Neutrophil (primary cell): ENCODE measurements around the gene ABHD2.

Source experiments
- H3K27ac ChIP-seq: fragments of 200-600 bp; sonication (generic); 2 replicates; pipeline ENCODE4 v1.5.1; 2016; ENCODE audit warnings: mild to moderate bottlenecking, moderate library complexity
- H3K27me3 ChIP-seq: fragments of 200-600 bp; sonication (generic); 2 replicates; pipeline ENCODE4 v1.6.0; 2016; ENCODE audit warnings: mild to moderate bottlenecking
- H3K36me3 ChIP-seq: fragments of 200-600 bp; sonication (generic); 2 replicates; pipeline ENCODE4 v1.5.1; 2017
- H3K4me1 ChIP-seq, 2 experiments: fragments of 200-600 bp in 1 of 2; sonication (generic) in 1 of 2; 1 replicate in 1 of 2; 2 replicates in 1 of 2; pipeline versions ENCODE4 v1.5.1 to v1.6.1; 2013 to 2016; ENCODE audit warnings: low read depth in 1 of 2, low read length in 1 of 2, mild to moderate bottlenecking in 1 of 2, moderate library complexity in 1 of 2; ENCODE audit not compliant: control insufficient read depth in 1 of 2, insufficient read depth in 1 of 2
- H3K4me3 ChIP-seq, 2 experiments: fragments of 200-600 bp in 1 of 2; sonication (generic) in 1 of 2; 1 replicate in 1 of 2; 2 replicates in 1 of 2; pipeline ENCODE4 v1.5.1; 2013 to 2016; ENCODE audit warnings: low read depth in 1 of 2, low read length in 1 of 2, mild to moderate bottlenecking in 1 of 2, moderate library complexity in 1 of 2
- H3K9me3 ChIP-seq: fragments of 200-600 bp; sonication (generic); 2 replicates; pipeline ENCODE4 v1.5.1; 2016
- CTCF ChIP-seq: fragments of 200-600 bp; sonication (generic); IDR thresholded peaks from 2 replicates; pipeline ENCODE4 v1.5.1; 2016; ENCODE audit warnings: antibody characterized with exemption

The ABHD2 gene

DNA sequence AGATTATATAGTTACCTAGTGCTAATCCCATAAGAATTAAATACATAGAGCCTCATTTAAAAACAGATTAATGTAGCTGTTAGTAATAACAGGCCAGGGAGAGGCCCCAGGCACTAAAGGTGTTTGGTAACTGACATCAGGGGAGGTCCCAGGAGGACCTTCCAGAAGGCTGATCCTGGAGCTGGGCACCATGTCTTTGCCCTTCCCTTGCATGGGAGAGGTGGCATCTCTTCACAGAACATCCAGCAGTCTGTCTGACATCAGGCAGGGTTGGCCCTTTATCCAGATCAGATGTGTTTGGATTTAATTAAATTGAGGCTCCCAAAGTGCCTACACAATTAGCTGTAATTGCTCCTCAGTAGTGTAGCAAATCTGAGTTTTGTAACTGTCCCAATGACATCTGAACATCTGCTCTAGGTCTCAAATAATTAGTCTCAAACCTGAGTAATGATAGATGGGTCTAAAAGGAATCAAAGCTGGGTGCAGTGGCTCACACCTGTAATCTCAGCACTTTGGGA, 80.1 kb downstream of the ABHD2 start:
- H3K27me3 ChIP-seq = no peaks in the 10 kb centered on the region
- H3K9me3 ChIP-seq = no peaks in the 10 kb centered on the region
- H3K36me3 ChIP-seq = peaks cover 27% of the 10 kb centered on the region
- peak overlapping the region; percentile 87 for H3K27ac ChIP-seq
- H3K4me3 ChIP-seq = peak overlapping the region in 1 of 2 experiments; percentile 31
- no peak for TF ChIP-seq CTCF
- peaks cover 50 to 56% of the 10 kb centered on the region in 2 experiments for H3K4me1 ChIP-seq

- Histone ChIP-seq H3K27ac (peak overlapping the region; percentile 87), H3K9me3 (no peaks in the 10 kb centered on the region), H3K27me3 (no peaks in the 10 kb centered on the region), H3K36me3 (peaks cover 20% of the 10 kb centered on the region), H3K4me3 (no peak overlapping the region), H3K4me1 (peaks cover 50 to 57% of the 10 kb centered on the region in 2 experiments)
- no peak for TF ChIP-seq CTCF
Measured at GRCh38 chr15:89170364-89170763, 82.1 kb downstream of the ABHD2 start.

GRCh38 chr15:89171136-89172072, 83.1 kb downstream of the ABHD2 start:
- peak; percentile 80 for TF ChIP-seq CTCF
- Histone ChIP-seq H3K4me3 (no peak overlapping the region), H3K9me3 (no peaks in the 10 kb centered on the region), H3K36me3 (peaks cover 31% of the 10 kb centered on the region), H3K27me3 (no peaks in the 10 kb centered on the region), H3K4me1 (peaks cover 42 to 49% of the 10 kb centered on the region in 2 experiments), H3K27ac (peak overlapping the region; percentile 87)

DNA sequence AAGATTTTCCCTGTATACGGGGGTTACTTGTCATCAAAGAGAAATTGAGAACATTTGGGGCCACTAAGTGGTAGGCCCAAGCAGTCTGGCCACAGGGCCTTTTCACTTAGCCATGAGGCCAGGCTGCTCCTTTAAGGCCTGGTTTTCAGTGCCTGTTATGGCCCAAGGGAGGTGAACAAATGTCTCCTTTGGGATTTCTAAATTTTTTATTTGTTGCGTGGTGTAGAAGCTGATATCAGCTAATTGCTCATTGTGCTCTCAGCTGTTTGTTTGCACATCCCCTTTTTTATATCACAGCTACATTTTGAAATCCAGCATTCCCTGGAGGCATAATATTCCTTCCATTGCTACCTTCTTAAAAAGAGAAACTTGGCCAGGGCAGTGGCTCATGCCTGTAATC, 84.7 kb downstream of the ABHD2 start:
- Histone ChIP-seq H3K27me3 (no peaks in the 10 kb centered on the region), H3K36me3 (peaks cover 46% of the 10 kb centered on the region), H3K9me3 (no peaks in the 10 kb centered on the region), H3K27ac (peak overlapping the region; percentile 87), H3K4me1 (peaks cover 27 to 39% of the 10 kb centered on the region in 2 experiments), H3K4me3 (no peak overlapping the region)
- TF ChIP-seq CTCF = no peak

- Histone ChIP-seq H3K27ac (peak overlapping the region; percentile 9), H3K36me3 (peaks cover 57% of the 10 kb centered on the region)
Measured at GRCh38 chr15:89174476-89174875, 86.2 kb downstream of the ABHD2 start.

More at GRCh38 chr15:89174476-89174875, 86.2 kb downstream of the ABHD2 start:
- peaks cover 20 to 30% of the 10 kb centered on the region in 2 experiments for H3K4me1 ChIP-seq
- H3K27me3 ChIP-seq = no peaks in the 10 kb centered on the region
- H3K9me3 ChIP-seq = no peaks in the 10 kb centered on the region
- TF ChIP-seq CTCF = no peak
- H3K4me3 ChIP-seq = no peak overlapping the region
